Breast epithelium (tissue), 4 donors: ENCODE data around the gene CCDC47. TPM values are rescaled to one million over a fixed set of nuclear protein-coding genes. Genes with fewer than 3 reads are reported as not detected.

ENCODE experiments used
- DNase-seq, 2 donors: peaks; one replicate each; pipeline ENCODE4 v3.0.0-alpha.2; 2019; ENCODE audit warnings: low spot score in 2 of 2
- H3K27ac ChIP-seq, 2 donors: fragments of 200-600 bp; sonication (generic) in 1 of 2; one replicate each; pipeline ENCODE4 v1.5.1; 2016 to 2019; ENCODE audit warnings: mild to moderate bottlenecking in 1 of 2
- H3K27me3 ChIP-seq, 2 donors: fragments of 200-600 bp; sonication (generic) in 1 of 2; one replicate each; pipeline versions ENCODE4 v1.5.1 to v1.6.0; 2017 to 2019; ENCODE audit warnings: control low read depth in 1 of 2, mild to moderate bottlenecking in 1 of 2
- H3K36me3 ChIP-seq: fragments of 200-600 bp; one replicate; pipeline ENCODE4 v1.5.1; 2019
- H3K4me1 ChIP-seq, 2 donors: fragments of 200-600 bp; sonication (generic); one replicate each; pipeline ENCODE4 v1.5.1; 2016 to 2019; ENCODE audit warnings: control low read depth in 1 of 2
- H3K4me3 ChIP-seq, 3 donors: fragments of 200-600 bp; sonication (generic); 1 replicate in 2 of 3; 2 replicates in 1 of 3; pipeline ENCODE4 v1.5.1; 2016 to 2019; ENCODE audit warnings: mild to moderate bottlenecking in 3 of 3, moderate library complexity in 2 of 3
- H3K9me3 ChIP-seq, 2 donors: fragments of 200-600 bp; sonication (generic) in 1 of 2; one replicate each; pipeline ENCODE4 v1.5.1; 2016 to 2019; ENCODE audit warnings: control low read depth in 1 of 2
- CTCF ChIP-seq, 3 donors: fragments of 450-650 bp; IDR thresholded peaks; one replicate each; pipeline ENCODE4 v1.5.1; 2016 to 2017; ENCODE audit warnings: antibody characterized with exemption in 3 of 3, mild to moderate bottlenecking in 3 of 3, moderate library complexity in 3 of 3
- POLR2A ChIP-seq: fragments of 450-650 bp; IDR thresholded peaks from one replicate; pipeline ENCODE4 v1.6.1; 2016; ENCODE audit warnings: antibody characterized with exemption, mild to moderate bottlenecking, moderate library complexity
- POLR2AphosphoS5 ChIP-seq, 3 donors: sonication (generic); formaldehyde crosslinking; IDR thresholded peaks; one replicate each; pipeline ENCODE4 v1.6.1; 2017; ENCODE audit warnings: antibody characterized with exemption in 3 of 3
- intact Hi-C: fragments of 100-400 bp; cut with DNase I; formaldehyde crosslinking; loops from one replicate; pipeline ENCODE4 v1.15.1; 2023; ENCODE audit warnings: low total_unique reads
- total RNA-seq, 3 donors: library from RNA; depleted of rRNA; stranded (reverse); fragments of >200 nt; gene quantifications; one replicate each; pipeline ENCODE4 v1.1.0, GENCODE V29; 2016

The CCDC47 gene
- total RNA-seq, 3 donors from 2014 or later, result 54.1 to 89.5 (median 81.7) TPM

- H3K9me3 ChIP-seq, result no peaks in the 10 kb centered on the region
- H3K36me3 ChIP-seq, result peaks cover 4% of the 10 kb centered on the region
- no peak for TF ChIP-seq POLR2AphosphoS5 (IDR thresholded peaks at IDR 0.05)
- no peak for TF ChIP-seq POLR2A
- no peaks in the 10 kb centered on the region for H3K4me1 ChIP-seq
- H3K27ac ChIP-seq, result no peak overlapping the region
- DNase-seq, result no peak
- no peaks in the 10 kb centered on the region for H3K27me3 ChIP-seq
- intact Hi-C loops, result no loop called here
- no peak overlapping the region for H3K4me3 ChIP-seq
These were observed 58.7 kb downstream of the CCDC47 start for GRCh38 chr17:63714550-63715277.

- peaks cover 4% of the 10 kb centered on the region for H3K36me3 ChIP-seq
- intact Hi-C loops, result no loop called here
- TF ChIP-seq POLR2A (no peak), CTCF (IDR thresholded peaks at IDR 0.05) (no peak)
These were observed 64.3 kb downstream of the CCDC47 start for GRCh38 chr17:63709110-63709509.

GRCh38 chr17:63707151-63707550 lies 66.2 kb downstream of the CCDC47 start:
- intact Hi-C loops, result no loop called here
- no peak overlapping the region for H3K4me3 ChIP-seq
- H3K27ac ChIP-seq, result no peak overlapping the region
- no peaks in the 10 kb centered on the region for H3K9me3 ChIP-seq
- no peaks in the 10 kb centered on the region for H3K36me3 ChIP-seq
- H3K4me1 ChIP-seq, result no peaks in the 10 kb centered on the region
- no peak for TF ChIP-seq POLR2A
- no peak for TF ChIP-seq POLR2AphosphoS5 (IDR thresholded peaks at IDR 0.05)
- TF ChIP-seq CTCF (IDR thresholded peaks at IDR 0.05), result no peak
- H3K27me3 ChIP-seq, result no peaks in the 10 kb centered on the region
- no peak for DNase-seq

More at GRCh38 chr17:63709110-63709509, 64.3 kb downstream of the CCDC47 start:
- Histone ChIP-seq H3K9me3 (no peaks in the 10 kb centered on the region), H3K27ac (no peak overlapping the region), H3K27me3 (no peaks in the 10 kb centered on the region), H3K4me3 (no peak overlapping the region), H3K4me1 (no peaks in the 10 kb centered on the region)
- no peak for DNase-seq

GRCh38 chr17:63706336-63707082 lies 66.9 kb downstream of the CCDC47 start:
- no peaks in the 10 kb centered on the region for H3K27me3 ChIP-seq
- no peaks in the 10 kb centered on the region for H3K36me3 ChIP-seq
- no peaks in the 10 kb centered on the region for H3K9me3 ChIP-seq
- intact Hi-C loops, result no loop called here
- H3K27ac ChIP-seq, result no peak overlapping the region
- no peak overlapping the region for H3K4me3 ChIP-seq
- no peak for TF ChIP-seq POLR2AphosphoS5 (IDR thresholded peaks at IDR 0.05)
- no peak for TF ChIP-seq CTCF (IDR thresholded peaks at IDR 0.05)
- no peak for TF ChIP-seq POLR2A
- no peaks in the 10 kb centered on the region for H3K4me1 ChIP-seq
- DNase-seq, result no peak

- intact Hi-C loops, result no loop called here
- H3K4me3 ChIP-seq, result no peak overlapping the region
- TF ChIP-seq POLR2A (no peak), POLR2AphosphoS5 (IDR thresholded peaks at IDR 0.05) (no peak), CTCF (IDR thresholded peaks at IDR 0.05) (no peak)
- H3K4me1 ChIP-seq, result peaks cover 0 to 3% of the 10 kb centered on the region in 2 donors
- H3K27ac ChIP-seq, result no peak overlapping the region
- no peak for DNase-seq
- no peaks in the 10 kb centered on the region for H3K36me3 ChIP-seq
- no peaks in the 10 kb centered on the region for H3K27me3 ChIP-seq
- no peaks in the 10 kb centered on the region for H3K9me3 ChIP-seq
These were observed 67.7 kb downstream of the CCDC47 start for GRCh38 chr17:63705657-63706056.
